ENCODE results near the gene MTA1.

- no peak for TF ChIP-seq RFX5 (IDR thresholded peaks at IDR 0.05)
- no peak for TF ChIP-seq POLR2A (IDR thresholded peaks at IDR 0.05; ENCODE audit: low read length)
- TF ChIP-seq CTCF (IDR thresholded peaks at IDR 0.05) = no peak
- TF ChIP-seq RAD21 (conservative IDR thresholded peaks at IDR 0.05 in 1 of 2, IDR thresholded peaks at IDR 0.05 in 1 of 2) = no peak
- no peak for TF ChIP-seq USF2 (IDR thresholded peaks at IDR 0.05)
- no peak for TF ChIP-seq MAZ (IDR thresholded peaks at IDR 0.05; ENCODE audit: borderline replicate concordance, low read depth, low read length)
- no peak for TF ChIP-seq E2F6 (IDR thresholded peaks at IDR 0.05; ENCODE audit: borderline replicate concordance, low read depth)
- no peak for TF ChIP-seq EP300 (IDR thresholded peaks at IDR 0.05)
- TF ChIP-seq RNF2 (IDR thresholded peaks at IDR 0.05; ENCODE audit: borderline replicate concordance, low read depth) = no peak
- no peak for TF ChIP-seq ZFP36 (IDR thresholded peaks at IDR 0.05; ENCODE audit: borderline replicate concordance, partially characterized antibody)
- TF ChIP-seq REST (IDR thresholded peaks at IDR 0.05) = no peak
- TF ChIP-seq BCL3 (IDR thresholded peaks at IDR 0.05) = no peak
Observed at GRCh38 chr14:105452963-105453362, 33.3 kb downstream of the MTA1 start.
